NCI-H1930 (cell line): ENCODE results near the gene ZNF219.
A peak's percentile ranks its signal among the peaks of the same experiment; 100 is the strongest.

ENCODE experiments used
- DNase-seq, 2 experiments: peaks; one replicate each; lab custom pipeline; 2025; lab: John Stamatoyannopoulos, UW

The ZNF219 gene

DNA sequence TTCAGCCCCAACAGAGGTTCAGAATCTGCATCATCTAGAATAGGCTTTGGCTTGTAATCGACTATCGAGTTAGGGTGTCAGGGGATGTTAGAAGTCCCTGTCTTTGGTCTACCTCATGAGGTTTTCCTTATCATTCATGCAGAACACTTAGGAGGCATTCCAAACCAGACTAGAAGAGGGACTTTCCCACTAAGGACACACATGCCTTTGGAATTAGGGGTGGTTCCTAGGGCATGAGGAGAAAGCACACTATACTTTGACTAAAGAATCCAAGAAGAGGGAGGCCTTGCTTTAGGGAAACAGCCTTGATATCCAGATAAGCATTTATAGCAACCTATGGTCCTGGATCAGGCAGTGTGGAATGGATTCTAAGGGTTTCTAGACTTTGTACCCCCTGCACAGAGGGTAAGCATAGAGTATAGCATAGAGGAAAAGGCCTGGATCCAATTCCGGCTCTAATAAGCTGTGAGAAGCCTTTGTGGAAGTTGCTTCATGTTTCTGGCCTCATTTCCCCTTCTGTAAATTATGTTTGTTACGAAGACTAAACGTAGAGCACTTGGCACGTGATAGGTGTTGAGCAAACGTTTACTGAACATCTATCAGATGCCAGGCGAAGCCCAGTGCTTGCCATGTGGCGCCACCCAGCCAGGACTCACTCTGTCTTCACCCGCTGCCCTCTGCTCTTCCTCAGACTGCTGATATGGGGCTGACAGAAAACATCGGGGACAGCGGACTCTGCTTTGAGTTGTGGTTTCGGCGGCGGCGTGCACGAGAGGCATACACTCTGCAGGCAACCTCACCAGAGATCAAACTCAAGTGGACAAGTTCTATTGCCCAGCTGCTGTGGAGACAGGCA, 13.2 kb downstream of the ZNF219 start:
- DNase-seq: no peak

DNA sequence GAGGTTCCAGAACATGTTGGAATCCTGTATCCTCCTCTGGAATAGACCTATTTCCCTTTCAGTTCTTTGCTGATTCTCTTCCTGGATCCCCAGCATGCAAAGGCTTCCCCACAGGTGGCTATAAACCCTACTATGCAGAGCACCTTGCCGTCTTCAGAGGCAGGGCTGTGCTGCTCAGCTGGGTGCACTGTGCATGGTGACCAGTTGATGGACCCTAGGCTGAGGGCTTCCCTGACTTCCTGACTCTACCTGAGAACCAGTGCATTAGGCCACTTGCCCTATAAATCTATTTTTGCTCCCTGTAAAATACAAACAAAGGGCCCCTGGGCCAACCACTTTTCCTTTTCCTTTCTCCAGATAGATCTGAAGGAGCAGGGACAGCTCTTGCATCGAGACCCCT, 14.1 kb downstream of the ZNF219 start:
- DNase-seq: no peak

DNA sequence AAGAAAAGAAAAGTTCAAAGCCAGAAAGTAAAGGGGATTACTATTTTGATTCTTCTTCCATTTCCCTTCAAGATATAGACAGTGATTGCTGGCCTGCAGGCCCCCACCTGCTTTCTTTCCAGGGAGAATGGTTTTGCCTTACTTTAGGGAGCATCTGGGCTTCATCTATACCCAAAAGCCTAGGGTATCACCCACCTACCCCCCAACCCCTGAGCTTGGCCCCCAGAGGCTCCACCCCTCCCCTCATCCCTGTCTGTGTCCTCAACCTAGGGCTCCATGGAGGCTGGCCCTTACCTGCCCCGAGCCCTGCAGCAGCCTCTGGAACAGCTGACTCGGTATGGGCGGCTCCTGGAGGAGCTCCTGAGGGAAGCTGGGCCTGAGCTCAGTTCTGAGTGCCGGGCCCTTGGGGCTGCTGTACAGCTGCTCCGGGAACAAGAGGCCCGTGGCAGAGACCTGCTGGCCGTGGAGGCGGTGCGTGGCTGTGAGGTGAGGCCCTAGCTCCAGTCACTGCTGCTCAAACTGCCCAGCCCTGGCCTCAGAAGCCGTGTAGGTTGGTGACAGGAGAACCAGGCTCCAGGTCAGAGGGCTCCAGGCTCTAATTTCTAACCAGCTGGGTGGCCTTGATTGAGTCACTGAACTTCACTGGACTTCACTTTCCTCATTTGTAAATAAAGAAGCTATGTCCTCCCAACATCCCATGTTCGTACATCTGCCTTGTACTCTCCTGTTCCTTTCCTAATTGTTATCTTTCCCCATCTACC, 14.7 kb downstream of the ZNF219 start:
- DNase-seq: no peak

DNA sequence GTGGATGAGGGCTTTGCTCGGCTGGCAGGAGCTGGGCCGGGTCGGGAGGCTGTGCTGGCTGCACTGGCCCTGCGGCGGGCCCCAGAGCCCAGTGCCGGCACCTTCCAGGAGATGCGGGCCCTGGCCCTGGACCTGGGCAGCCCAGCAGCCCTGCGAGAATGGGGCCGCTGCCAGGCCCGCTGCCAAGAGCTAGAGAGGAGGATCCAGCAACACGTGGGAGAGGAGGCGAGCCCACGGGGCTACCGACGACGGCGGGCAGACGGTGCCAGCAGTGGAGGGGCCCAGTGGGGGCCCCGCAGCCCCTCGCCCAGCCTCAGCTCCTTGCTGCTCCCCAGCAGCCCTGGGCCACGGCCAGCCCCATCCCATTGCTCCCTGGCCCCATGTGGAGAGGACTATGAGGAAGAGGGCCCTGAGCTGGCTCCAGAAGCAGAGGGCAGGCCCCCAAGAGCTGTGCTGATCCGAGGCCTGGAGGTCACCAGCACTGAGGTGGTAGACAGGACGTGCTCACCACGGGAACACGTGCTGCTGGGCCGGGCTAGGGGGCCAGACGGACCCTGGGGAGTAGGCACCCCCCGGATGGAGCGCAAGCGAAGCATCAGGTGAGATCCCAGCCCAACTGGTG, 16.8 kb downstream of the ZNF219 start:
- no peak for DNase-seq

DNA sequence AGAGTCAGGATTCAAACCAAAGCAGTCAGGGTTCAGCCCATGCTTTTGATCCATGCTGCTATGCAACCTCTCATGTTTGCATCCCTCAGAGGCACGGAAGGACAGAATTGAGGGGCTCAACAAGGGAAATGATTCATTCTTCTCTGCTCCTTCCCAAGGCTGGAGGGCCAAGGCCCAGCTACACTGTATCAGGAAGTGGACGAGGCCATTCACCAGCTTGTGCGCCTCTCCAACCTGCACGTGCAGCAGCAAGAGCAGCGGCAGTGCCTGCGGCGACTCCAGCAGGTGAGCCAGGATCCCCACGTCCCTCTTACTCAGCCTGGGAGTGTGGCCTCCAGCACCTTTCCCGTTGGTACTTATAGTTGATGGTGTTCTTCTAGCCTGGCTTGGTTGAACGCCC, 19.7 kb downstream of the ZNF219 start:
- no peak for DNase-seq

DNA sequence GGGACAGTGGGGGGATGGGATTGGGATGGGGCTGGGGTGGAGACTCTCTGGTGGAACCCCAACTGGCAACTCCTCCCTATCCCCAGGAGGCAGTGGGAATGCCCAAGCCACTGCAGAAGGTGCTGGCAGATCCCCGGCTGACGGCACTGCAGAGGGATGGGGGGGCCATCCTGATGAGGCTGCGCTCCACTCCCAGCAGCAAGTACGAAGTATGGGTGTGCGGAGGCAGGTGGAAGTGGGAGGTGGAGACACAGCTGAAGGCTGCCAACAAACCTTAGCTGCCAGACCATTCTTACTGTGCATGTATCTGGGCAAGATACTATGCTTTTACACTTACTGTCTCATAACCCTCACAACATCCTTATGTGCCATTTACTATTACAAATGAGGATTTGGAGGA, 20.2 kb downstream of the ZNF219 start:
- DNase-seq: no peak

DNA sequence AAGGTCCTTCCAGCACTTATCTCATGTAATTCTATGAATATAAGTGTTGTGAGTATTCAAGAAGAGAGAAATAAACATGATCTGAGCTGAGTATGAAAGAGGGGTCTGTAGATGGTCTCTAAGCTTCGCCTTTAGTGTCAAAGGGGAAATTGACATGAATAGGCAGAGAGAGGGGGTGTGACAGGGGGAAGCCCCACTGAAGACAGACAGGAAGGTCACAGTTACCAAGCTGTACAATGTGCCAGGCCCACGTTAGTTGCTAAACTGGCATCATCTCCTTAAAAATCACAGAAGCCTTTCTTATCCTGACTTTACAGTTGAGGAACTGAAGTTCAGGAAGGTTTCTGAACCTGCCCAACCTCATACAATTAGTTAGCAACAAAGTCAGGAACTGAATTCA, 20.8 kb downstream of the ZNF219 start:
- DNase-seq: no peak

DNA sequence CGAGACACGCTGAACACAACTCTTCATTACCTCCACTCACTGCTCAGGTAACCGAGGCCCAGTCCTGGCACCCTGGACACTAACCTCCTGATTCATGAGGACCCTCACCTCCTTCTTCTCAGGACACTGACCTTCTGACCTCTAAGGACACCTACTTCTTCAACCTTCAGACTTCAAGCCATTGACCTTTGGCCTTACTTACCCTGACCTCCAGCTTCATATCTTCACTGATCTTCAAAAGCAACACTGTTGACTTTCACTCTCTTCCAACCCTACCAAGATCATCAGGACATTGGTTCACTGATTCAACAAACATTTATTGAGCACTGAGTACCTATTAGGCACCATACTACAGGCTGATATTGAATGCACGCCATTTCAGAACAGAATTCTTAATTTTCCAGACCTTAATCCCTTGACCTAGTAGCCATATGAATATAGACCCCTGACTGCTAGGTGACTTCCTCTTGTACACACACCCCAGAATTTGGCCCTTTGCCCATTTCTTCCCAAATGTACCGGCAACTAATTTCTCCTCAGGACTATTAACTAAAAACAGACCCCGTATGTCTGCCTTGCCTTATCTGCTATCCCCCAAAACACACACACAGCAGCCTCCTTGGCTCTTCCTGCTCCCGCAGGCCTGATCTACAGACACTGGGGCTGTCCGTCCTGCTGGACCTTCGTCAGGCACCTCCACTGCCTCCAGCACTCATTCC, 22.6 kb downstream of the ZNF219 start:
- no peak for DNase-seq

DNA sequence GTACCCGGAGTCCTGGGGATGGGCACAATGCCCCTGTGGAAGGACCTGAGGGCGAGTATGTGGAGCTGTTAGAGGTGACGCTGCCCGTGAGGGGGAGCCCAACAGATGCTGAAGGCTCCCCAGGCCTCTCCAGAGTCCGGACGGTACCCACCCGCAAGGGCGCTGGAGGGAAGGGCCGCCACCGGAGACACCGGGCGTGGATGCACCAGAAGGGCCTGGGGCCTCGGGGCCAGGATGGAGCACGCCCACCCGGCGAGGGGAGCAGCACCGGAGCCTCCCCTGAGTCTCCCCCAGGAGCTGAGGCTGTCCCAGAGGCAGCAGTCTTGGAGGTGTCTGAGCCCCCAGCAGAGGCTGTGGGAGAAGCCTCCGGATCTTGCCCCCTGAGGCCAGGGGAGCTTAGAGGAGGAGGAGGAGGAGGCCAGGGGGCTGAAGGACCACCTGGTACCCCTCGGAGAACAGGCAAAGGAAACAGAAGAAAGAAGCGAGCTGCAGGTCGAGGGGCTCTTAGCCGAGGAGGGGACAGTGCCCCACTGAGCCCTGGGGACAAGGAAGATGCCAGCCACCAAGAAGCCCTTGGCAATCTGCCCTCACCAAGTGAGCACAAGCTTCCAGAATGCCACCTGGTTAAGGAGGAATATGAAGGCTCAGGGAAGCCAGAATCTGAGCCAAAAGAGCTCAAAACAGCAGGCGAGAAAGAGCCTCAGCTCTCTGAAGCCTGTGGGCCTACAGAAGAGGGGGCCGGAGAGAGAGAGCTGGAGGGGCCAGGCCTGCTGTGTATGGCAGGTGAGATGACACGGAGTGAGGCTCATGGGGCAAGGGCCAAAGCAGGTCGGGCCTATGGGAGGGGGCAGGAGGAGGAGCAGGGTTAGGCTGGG, 23.8 kb downstream of the ZNF219 start:
- no peak for DNase-seq

DNA sequence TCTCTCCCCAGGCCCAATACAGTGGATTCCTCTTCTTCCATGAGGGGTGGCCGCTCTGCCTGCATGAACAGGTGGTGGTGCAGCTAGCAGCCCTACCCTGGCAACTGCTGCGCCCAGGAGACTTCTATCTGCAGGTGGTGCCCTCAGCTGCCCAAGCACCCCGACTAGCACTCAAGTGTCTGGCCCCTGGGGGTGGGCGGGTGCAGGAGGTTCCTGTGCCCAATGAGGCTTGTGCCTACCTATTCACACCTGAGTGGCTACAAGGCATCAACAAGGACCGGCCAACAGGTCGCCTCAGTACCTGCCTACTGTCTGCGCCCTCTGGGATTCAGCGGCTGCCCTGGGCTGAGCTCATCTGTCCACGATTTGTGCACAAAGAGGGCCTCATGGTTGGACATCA, 24.5 kb downstream of the ZNF219 start:
- no peak for DNase-seq

DNA sequence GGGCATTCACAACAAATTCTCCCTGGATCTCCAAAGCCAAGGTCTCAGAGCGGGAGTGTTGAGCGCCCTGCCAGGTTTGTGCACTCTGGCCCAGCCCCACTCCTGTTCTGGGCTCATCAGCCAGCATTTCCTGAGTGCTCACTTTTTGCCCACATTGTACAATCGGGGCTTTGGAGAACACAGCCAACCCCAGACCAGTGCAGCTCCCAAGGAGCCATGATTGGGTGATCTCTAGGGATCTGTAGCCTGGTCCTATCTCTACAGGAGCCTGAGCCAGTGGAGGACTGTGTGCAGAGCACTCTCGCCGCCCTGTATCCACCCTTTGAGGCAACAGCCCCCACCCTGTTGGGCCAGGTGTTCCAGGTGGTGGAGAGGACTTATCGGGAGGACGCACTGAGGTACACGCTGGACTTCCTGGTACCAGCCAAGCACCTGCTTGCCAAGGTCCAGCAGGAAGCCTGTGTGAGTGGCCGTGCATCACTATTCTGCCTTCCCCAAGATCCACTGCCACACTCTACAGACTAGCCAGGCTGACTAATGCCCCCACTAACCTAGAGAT, 25.6 kb downstream of the ZNF219 start:
- DNase-seq: no peak

DNA sequence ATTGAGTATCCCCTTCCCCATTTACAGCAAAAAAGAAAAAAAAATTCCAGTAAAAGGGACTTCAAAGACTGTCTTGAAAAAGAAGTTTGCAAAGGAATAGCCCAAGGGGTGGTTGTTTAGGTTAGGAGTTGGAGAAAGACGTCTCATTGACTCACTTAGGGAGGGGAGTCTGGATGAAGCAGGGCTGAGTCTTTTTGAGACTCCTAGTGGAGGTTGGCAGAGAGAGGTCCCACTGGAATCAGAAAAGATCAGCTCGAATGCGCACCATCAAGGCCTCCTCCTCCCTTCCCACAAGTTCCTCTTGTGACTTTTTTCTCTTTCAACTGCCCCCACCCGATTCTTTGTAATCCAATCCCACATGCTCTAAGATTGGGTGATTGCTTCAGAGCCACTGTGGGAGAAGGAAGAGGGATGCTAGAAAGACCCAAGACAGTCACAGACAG, 26.4 kb downstream of the ZNF219 start:
- no peak for DNase-seq

DNA sequence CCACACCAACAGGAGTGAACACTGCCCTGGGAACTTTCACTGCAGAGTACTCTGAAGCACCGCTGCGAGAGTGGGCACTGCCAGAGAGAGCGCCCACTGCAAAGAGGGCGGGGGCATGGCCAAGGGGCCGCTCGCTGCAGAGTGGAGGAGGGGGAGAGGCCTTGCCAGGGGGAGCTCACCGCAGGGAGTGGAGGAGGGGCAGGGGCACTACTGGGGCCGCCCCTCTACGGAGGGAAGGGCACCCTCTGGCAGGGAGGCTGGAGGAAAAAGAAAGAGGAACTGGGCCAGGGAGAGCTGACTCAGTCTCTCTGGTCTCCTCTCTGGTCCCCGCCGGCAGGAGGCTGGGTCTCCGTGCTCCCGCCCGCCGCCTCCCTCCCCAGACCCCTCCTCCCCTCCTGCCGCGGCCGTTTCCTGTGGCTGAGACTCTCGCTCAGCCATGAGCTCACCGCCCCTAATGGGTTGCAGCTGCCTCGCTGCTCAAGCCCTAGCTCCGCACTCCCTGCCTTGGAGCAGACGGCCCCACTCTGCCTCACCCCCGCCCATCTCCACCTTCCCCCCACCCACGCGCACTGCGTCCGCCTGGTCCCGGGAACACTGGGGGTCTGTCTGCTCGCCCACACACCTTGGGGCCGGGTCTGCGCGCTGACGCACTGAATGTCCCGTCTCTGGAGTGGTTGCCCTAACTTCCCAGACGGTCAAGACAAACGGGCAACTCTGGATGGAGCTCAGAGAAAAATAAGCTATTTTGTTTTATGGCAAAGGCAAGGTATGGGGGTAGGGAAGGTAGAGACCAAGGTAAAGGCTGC, 27.0 kb downstream of the ZNF219 start:
- DNase-seq: peak; percentile 26 to 27

DNA sequence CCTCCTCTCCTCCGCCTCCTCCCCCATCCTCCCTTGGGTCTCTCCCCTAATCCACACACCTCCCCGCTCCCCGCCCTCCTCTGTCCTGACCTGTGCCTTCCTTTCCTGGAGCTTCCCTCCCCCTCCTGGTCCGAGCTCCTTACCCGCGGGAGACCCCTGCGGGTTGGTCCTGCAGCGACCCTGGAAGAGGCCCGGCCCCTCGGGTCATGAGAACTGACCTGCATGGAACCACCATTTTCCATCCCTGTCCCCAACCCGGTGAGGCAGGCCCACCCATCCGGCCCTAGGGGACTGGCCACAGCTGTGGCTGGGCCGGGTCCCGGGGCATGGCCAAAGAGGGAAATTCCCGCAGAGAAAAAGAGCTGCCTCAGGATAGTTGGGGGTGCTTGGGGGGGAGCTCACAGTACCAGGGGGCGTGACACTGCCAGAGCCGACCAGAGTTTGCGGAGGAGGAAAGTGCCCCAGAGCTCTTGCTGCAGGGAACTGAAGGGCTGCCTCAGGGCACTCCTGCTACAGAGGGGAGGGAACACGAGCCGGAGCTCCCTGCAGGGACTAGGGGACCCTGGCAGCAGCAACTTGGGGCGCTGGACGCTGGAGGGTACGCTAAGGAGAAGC, 27.7 kb downstream of the ZNF219 start:
- DNase-seq: no peak

DNA sequence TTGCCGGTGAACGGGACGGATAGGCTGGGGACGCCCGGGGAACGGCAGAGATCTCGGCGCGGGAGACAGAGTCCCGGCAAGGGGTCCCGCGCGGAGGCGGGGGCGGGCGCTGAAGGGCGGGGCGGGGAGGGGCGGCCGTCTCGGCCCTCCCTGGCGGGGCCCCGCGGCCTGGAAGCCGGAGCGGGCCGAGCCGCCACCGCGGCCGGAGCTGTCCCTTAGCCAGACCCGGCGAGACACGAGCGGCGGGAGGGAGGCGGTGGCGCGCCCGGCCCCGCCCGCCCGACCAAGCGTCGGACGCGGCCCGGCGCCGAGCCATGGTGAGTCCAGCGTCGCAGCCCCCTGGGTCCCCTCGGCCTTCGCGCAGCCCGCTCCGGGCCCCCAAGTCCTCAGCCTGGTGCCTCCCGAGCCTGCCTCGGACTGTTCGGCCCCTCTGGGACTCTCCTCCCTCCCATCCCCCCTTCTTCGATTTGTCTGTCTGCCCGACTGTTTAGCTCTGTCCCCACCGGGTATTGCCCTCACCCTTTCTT, 28.3 kb downstream of the ZNF219 start, which contains the start of gene ARHGEF40:
Gene ARHGEF40, plus strand, starts transcription at position 222 of the 527 bp plus-strand sequence. Its CDS starts 93 bp downstream, at position 315.
- peak in 1 of 2 experiments; percentile 46 for DNase-seq

DNA sequence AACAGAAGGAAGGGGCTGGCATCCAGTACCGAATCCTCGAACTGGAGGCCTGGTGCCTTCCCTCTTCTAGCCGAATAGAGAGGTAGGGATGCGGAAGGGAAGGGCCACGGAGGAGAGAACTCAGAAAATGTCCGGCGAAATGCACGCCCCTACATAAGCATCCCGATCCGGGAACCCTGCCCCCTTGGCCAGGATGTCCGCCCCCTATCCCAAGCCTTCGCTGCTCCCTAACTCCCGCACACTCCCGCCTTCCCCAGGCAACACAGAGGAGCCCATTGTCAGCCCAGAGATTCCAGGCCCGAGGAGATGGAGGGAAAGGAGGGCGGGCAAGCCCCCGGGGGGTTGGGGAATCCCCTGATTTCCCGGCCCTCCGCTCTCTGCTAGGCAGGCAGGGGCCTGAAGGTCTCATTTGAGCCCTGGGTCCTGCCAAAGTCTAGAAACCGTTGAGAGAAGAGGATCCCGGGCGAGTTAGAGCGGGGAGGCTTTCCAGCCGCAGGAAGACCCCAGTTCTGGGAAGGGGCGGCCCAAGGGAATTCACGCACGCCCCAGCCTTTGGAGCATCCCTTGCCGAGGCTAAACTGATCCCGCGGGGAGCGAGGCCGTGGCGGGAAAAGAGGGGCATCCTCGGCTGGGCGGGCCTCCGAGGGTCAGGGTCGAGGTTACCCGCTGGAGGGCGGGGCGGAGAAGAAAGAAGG, 28.9 kb downstream of the ZNF219 start:
- DNase-seq: peak in 1 of 2 experiments; percentile 46

DNA sequence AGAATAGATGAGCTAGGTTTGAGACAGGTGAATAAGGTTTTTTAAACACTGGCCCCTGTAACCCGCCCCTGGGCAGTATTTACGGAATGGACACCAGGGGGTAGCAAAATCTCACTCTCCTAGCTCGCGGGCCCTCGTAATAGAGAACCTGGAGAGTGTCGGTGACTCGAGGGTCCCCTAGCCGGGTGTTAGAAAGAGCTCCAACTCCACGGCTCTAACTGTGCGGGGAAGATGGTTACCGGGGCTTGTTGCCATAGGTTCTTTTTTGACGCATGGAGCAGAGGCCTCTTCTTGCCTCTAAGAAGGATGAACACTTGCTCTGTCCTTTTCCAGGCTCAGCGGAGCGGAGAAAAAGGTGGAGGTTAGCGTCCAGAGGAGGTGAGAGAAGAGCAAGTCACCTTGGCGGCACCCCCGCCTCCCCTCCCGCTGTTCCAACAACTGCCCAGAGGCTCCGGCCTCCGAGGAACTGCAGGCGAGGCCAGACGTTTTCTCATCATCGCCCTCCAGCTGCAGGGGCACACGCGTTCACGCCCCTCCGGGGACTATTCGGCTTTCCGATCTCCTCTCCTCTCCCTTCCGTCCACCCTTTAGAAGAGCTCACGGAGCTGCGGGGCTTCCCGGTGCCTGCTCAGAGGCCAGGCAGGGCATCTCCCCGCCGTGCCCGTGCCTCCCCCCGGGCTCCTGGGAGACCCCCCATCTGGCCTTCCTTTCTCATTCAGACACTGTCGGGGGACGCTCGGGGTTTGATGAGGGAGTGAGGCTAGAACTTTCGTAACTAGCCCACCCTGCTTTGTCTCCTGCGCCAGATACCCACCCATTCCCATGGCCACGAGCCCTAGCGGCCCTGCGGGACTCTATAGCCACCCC, 29.7 kb downstream of the ZNF219 start:
- peak; percentile 37 to 47 for DNase-seq
